Fibroblast of villous mesenchyme (primary cell): Measurements from ENCODE around the gene PRKCE. TPM values are rescaled to one million over a fixed set of nuclear protein-coding genes. Genes with fewer than 3 reads are reported as not detected.

Source experiments
- DNase-seq: peaks from one replicate; pipeline ENCODE4 v3.0.0-alpha.2; 2010; ENCODE audit warnings: low read depth
- H3K4me3 ChIP-seq: 2 replicates; pipeline ENCODE4 v1.5.1; 2011; ENCODE audit warnings: low read depth, mild to moderate bottlenecking, low read length
- CTCF ChIP-seq: IDR thresholded peaks from 2 replicates; pipeline ENCODE4 v1.5.1; 2012; ENCODE audit warnings: low read depth, mild to moderate bottlenecking, low read length; ENCODE audit not compliant: insufficient read depth
- total RNA-seq: library from RNA; depleted of rRNA; stranded (reverse); fragments of >200 nt; gene quantifications from 2 replicates; pipeline ENCODE4 v1.2.3, GENCODE V29; 2012

Gene PRKCE
- total RNA-seq, 1 donor = 27.2 TPM

- DNase-seq = no peak
- H3K4me3 ChIP-seq = no peak overlapping the region
- TF ChIP-seq CTCF = no peak
These were observed 2.8 kb upstream of the PRKCE start for GRCh38 chr2:45648636-45649035.

GRCh38 chr2:45649462-45649857 is 2.0 kb upstream of the PRKCE start:
- no peak for TF ChIP-seq CTCF

GRCh38 chr2:45649858-45650811 is 1.3 kb upstream of the PRKCE start:
- peak overlapping the region; percentile 83 for H3K4me3 ChIP-seq
- DNase-seq = peak; percentile 97
- no peak for TF ChIP-seq CTCF

More at GRCh38 chr2:45649462-45649857, 2.0 kb upstream of the PRKCE start:
- peak overlapping the region; percentile 83 for H3K4me3 ChIP-seq
- no peak for DNase-seq

- TF ChIP-seq CTCF = peak; percentile 40
- H3K4me3 ChIP-seq = peak overlapping the region; percentile 83
- DNase-seq = peak; percentile 98
These were observed 542 bp upstream of the PRKCE start for GRCh38 chr2:45650851-45651414.

GRCh38 chr2:45652090-45653031 is 886 bp downstream of the PRKCE start:
- no peak for TF ChIP-seq CTCF
- DNase-seq = peak; percentile 63
- H3K4me3 ChIP-seq = peak overlapping the region; percentile 83

- H3K4me3 ChIP-seq = peak overlapping the region; percentile 83
- TF ChIP-seq CTCF = no peak
- no peak for DNase-seq
These were observed 1.8 kb downstream of the PRKCE start for GRCh38 chr2:45653122-45653913.
